Activated CD4-positive, alpha-beta T cell treated with anti-CD3 and anti-CD28 coated beads, Interleukin-10, Interleukin-2, amounts not matched to agents 100 ng/mL and 50 ng/mL, durations not matched to agents 16 hours and 8 hours (primary cell): Measurements from ENCODE around the gene IQSEC1.
A peak's percentile ranks its signal among the peaks of the same experiment; 100 is the strongest.

Experiments
- DNase-seq: peaks from one replicate; pipeline ENCODE4 v3.0.0-alpha.2; 2020

IQSEC1 gene

DNA sequence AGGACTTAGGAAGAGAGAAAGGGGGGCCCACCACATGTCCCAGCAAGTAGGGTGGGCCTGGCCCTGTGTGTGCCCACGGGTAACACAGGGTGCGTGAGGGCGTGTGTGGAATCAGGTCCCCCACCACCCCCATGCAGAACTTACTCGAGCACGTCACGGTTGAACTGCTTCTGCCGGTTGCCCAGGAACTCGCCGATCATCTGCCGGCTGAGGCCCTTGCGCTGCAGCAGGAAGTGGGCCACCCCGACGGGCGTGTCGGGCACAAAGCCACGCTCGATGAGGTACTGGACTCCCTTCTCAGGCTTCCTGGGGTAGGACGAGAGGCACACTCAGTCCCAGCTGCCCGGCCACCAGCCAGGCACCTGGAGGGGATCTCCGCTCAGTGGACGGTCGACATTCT lies 148.8 kb downstream of the IQSEC1 start:
- DNase-seq = no peak

- no peak for DNase-seq
These were observed 150.3 kb downstream of the IQSEC1 start for GRCh38 chr3:12922881-12923431.

DNA sequence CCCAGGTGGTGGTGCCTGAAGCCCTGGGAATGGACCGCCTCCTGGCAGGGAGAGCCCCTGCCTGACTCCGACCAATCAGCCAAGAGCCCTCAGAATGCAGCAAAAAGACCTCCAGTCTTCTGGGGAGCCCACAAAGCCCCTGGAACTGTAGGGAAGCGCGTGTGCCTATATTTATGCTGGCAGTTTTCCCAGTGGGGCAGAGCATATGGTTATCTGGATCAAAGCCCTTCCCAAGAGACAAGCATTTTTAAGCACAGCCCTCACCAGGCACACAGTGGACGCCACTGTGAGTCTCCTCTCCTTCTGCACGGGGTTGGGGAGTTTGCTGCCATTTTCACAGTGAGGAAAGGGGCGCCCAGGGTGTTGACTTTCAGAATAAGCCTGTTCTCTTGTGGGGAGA lies 150.9 kb downstream of the IQSEC1 start:
- no peak for DNase-seq

GRCh38 chr3:12921736-12922135 lies 151.5 kb downstream of the IQSEC1 start:
- DNase-seq = no peak

DNA sequence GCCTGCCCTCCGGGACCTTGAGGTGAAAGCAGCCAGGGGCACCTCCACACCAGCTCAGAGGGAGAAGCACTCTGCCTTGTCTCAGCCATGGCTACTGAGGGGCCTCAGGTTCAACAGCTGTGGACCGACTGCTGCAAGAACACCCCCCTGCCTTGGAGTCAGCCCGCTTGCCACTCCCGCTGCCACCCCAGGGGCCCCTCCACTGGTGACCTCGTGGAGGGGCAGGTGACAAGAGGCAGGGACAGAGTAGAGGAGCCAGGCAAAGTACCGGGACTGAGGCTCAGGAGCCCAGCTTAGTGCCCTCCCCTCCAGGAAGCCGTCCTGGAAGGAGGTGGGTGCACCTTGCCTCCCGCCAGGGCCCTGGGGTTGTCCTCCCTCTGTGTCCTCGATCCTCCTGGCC lies 152.3 kb downstream of the IQSEC1 start:
- DNase-seq = no peak

GRCh38 chr3:12919205-12919604 lies 154.0 kb downstream of the IQSEC1 start:
- DNase-seq = no peak

- no peak for DNase-seq
These were observed 155.0 kb downstream of the IQSEC1 start for GRCh38 chr3:12918231-12918630.

- DNase-seq = peak; percentile 48
These were observed 157.1 kb downstream of the IQSEC1 start for GRCh38 chr3:12916159-12916558.

GRCh38 chr3:12914088-12914487 lies 159.1 kb downstream of the IQSEC1 start:
- no peak for DNase-seq

DNA sequence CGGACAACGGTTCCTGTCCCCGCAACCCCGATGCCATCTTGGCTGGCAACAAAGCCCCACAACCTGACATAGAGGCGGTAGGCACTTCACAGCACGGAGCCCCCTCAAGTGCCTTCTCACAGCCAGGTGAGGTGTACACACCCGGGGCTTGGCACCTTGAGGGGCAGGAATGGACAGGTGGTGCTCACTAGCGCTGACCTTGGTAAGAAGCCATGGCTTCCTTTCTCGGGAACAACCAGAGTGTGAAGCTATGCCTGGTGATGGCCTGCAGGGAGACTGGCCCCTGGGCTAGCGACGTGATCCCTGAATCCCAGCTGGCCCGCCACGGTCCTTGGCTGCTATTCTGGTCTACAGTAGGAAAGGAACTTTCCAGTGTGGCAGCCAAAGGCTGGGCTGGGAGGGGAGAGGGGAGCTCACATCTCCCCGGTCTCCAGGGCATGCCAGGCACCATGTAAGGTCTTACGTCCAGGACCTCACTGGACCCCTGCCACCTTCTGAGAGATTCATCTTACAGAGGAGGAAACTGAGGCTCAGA lies 161.3 kb downstream of the IQSEC1 start:
- DNase-seq = no peak

DNA sequence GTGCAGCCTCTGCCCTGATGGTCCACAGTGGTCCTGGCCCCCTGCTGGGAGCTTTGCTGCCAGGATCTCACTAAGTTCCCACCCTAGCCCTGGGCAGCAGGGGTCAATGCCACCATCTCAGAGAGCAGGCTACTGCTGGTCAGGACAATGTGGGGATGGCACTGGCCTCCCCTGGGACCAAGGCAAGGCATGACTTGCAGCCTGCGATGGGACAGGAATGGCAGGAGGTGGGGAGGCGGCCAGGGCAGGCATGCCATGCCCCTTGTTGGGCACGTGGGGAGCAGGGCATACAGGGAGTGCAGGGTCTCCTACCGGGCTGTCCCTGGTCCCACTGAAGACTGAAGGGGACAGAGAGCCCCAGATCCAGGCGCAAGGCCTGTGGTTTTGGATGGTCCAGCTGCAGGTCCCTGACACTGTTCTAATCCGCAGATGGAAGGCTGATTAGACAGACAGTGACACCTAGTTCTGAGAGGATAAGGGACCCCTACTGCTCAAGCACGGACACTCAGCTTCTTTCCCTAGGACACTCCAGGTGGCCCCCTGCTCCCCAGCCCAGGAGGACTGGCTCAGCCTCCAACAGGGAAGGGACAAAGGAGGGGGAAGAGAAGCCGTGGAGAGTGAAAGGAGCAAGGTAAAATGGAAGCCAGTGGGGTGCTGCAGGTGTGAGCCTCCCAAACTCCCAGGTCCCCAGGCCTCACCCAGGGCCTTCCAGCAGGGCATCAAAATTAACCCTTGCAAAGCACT lies 162.7 kb downstream of the IQSEC1 start:
- DNase-seq = no peak

- no peak for DNase-seq
These were observed 163.5 kb downstream of the IQSEC1 start for GRCh38 chr3:12909710-12910109.

DNA sequence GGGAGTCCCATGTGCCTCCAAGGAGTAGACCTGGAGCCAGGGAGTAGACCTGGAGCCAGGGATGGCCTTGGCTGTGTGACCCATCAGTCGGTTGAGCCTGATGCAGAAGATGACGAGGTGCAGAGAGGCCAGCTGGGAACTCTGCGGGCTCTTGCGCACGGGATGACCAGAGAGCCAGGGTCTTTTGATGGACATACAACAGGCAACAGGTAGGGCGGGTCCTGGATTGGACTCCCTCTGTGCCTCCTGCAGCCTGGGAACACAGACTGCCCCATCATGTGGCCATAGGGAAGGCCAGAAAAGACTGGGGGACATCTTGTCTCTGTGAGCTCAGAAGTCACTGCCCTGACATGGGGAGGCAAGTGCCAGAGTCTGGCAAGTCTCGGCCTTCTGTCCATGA lies 164.4 kb downstream of the IQSEC1 start:
- DNase-seq = no peak

GRCh38 chr3:12908136-12908730 lies 165.0 kb downstream of the IQSEC1 start:
- no peak for DNase-seq

GRCh38 chr3:12907729-12908128 lies 165.5 kb downstream of the IQSEC1 start:
- no peak for DNase-seq

DNA sequence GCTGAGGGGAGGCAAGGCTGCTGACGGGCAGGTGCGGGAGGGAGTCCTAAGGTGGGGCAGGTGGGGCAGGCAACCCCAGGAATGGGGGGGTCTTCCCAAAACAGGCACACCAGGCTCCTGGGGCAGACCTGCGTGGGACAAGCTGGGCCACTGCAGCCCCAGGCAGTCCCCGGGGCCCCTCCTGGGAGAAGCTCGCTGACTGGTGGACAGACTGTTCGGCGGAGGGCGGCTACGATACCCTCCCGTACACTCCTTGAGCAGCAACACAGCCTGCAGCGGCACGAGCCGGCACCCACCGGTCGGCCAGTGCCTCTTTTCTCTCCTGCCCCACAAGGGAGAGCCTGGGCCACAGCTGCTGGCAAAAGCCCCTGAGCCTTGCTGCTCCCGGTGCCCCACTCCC lies 165.9 kb downstream of the IQSEC1 start:
- DNase-seq = no peak

DNA sequence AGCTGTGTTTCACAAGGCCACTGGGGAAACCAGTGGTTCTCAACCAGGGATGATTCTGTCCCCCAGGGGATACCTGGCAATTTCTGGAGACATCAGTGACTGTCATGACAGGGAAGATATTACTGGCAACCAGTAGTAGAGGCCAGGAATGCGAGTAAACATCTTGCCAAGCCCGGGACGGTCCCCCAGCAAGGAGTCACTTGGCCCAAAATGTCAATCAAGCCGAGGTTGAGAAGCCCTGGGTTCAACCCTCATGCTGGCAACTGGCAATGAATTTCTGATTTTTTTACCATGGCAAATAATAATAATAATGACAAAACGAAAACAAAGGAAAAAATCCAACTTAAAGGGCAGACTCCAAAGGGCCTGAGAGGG lies 166.3 kb downstream of the IQSEC1 start:
- DNase-seq = no peak

- DNase-seq = no peak
These were observed 166.9 kb downstream of the IQSEC1 start for GRCh38 chr3:12906141-12906915.

DNA sequence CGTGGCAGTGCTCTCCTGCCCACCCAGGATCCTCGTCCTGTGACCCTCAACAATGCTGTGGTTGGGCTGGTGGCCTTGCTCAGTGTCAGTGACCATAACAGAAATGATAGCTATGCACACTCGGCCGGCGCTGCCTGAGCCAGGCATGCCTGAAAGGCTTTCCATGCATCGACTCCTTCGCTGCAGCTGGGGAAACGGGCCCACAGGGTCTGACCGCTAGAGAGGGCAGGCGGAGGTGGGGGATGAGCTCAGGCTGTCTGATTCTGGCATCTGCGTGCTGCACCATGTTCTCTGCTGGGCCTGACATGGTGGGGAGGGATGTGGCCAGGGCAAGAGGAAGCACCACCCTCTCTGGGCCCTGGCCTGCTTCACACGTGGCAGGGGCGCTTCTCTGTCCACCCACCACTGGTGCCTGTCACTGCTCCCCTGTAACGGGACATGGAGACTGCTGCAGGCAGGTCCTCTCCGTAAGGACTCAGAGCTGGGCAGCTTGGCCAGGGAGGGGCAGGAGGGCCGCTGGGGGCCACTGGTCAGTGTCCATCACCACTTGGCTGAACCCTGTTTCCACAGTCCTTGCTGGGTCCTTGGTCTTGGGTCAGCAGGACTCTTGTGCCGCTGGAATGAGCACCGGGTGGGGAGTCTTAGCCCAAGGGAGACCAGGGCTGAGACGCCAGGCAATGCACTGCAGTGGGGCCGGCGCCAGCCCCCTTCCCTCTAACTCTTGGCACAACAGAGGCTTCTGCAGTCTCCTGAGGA lies 167.7 kb downstream of the IQSEC1 start:
- no peak for DNase-seq

- no peak for DNase-seq
These were observed 168.3 kb downstream of the IQSEC1 start for GRCh38 chr3:12904951-12905315.

GRCh38 chr3:12903881-12904280 lies 169.3 kb downstream of the IQSEC1 start:
- no peak for DNase-seq

- no peak for DNase-seq
These were observed 170.0 kb downstream of the IQSEC1 start for GRCh38 chr3:12903000-12903800.
